ENCODE data around the gene ACER3.
"Not testable (repeated sequence)": the region's sequence is repeated elsewhere in the genome, so short reads cannot be mapped to it uniquely, and the experiment has no call there.

ACER3 gene

DNA sequence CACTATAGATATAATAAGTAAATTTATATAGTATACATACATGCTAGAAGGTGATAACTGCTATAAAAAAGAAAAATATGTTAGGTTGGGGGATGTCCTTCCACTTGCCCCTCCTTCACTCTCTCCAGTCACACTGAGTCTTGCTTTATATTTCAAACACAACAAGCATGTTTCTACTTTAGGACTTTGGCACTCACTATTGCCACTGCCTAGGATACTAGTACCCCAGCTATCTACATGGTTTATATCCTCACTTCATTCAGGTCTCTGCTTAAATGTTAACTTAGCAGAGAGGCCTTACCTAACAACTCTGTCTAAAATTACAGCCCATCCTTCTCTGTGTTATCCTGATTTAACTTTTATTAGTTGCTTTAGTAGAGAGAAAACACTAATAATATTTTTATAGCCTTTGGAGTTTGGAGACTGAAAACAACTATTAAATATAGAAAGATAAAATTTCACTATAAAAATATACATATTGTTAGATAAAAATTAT lies 134.4 kb downstream of the ACER3 start:
- DNase-seq (ENCODE audit: low spot score), result no peak

DNA sequence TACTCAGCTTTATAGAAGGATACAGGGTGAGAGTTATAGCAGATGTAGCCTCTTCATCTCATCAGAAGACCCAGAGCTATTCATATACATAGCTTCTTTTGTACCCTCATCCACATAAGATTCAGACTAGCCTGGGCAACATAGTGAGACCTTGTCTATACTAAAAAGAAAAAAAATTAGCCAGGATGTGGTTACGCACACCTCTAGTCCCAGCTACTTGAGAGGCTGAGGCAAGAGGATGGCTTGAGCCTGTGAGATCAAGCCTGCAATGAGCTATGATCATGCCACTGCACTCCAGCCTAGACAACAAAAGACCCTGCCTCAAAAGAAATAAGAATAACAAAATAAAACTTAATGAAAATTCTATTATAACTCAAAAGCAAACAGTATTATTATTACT lies 136.8 kb downstream of the ACER3 start:
- DNase-seq (ENCODE audit: low spot score), result no peak

DNA sequence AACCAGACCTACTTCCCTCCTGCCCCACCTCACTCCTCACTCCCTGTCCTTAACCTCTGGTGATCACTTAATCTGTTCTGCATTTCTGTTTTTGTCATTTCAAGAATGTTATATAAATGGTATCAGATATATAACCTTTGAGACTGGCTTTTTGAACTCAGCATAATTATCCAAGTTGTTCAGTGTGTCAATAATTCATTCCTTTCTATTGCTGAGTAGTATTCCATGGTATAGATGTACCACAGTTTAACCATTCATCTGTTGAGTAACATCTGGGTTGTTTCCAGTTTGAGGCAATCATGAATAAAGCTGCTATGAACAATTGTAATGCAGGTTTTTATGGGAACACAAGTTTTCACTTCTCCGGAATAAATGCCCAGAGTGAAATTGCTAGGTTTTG lies 138.9 kb downstream of the ACER3 start:
- DNase-seq (ENCODE audit: low spot score), result no peak

DNA sequence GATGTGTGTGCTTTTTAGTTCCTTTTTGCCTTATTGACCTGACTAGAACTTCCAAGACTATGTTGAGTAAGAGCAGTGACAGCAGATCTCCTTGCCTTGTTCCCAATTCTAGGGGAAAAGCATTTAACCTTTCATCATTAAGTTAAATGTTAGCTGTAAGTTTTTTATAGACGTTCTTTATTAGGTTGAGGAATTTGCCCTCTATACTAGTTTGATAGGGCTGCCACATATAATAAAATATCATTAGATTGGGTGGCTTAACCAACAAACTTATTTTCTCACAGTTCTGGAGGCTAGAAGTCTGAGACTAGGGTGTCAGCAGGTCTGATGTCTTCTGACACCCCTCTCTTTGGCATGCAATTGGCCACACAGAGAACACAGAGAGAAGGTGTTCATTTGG lies 140.9 kb downstream of the ACER3 start:
- no peak for DNase-seq (ENCODE audit: low spot score)

DNA sequence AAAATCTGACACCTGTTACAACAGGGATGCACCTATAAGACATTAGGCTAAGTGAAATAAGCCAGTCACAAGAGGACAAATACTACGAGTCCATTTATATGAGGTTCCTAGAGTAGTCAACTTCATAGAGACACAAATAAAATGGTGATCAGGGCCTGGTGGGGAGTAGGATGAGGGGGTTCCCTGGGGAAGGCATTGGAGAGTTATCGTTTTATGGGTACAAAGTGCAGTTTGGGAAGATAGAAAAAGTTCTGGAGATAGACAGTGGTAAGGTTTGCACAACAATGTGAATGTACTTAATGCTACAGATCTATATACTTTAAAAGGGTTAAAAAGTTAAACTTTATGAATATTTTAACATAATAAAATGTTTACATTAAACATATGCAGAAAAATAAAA lies 142.1 kb downstream of the ACER3 start:
- DNase-seq (ENCODE audit: low spot score), result no peak

DNA sequence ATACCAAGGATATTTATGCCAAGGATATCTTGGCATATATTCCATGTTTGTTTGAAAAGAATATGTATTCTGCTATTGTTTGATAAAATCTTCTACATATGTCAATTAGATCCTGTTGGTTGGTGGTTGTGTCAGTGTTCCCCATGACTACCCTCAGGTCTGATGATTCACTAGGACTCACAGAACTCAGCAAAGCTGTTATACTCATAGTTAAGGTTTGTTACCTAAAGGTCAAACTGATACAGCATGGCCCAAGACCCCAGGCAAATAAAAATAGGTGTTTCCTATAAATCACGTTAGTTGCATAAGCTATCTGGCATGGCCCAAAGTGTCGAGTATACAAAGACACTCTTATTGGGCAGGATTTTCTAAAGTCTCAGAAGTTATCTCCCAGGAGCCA lies 143.2 kb downstream of the ACER3 start:
- DNase-seq (ENCODE audit: low spot score), result no peak

DNA sequence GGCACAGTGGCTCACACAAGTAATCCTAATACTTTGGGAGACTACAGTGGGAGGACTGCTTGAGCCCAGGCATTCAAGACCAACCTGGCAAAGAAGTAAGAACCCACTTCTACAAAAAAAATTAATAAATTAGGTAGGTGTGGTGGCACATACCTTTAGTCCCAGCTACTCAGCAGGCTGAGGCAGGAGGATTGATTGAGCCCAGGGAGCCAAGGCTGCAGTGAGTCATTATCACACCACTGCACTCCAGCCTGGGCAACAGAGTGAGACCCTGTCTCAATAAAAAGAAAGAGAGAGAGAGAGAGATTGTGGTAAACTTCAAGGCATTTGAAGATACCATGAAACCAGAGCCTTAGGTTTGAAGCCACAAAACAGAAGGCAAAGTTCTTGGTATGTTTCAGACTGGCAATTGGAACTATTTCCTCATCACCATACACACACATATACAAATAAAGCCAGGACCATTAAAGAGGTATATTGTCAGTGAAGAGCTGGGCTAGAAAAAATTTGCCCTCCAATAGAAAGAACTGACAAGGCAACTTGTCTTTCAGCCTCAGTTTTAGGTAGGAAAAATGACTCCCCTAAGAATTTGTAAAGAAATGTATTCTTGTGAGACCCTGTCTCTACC lies 148.9 kb downstream of the ACER3 start:
- DNase-seq (ENCODE audit: low spot score), result no peak

DNA sequence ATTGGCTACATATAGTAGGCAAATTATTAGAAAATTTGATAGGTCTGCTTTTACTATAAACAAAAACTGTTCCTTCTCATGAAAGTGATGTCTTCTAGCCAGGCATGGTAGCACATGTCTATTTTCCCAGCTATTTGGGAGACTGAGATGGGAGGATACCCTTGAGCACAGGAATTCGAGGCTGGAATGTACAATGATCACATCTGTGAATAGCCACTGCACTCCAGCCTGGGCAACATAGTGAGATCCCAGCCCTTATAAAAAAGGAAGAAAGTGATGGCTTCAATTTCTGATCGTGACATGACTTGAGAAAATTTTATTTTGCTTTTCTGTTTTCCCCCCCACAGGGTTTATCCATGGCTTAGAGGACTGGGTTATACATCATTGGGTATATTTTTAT lies 154.0 kb downstream of the ACER3 start:
- no peak for DNase-seq (ENCODE audit: low spot score)

DNA sequence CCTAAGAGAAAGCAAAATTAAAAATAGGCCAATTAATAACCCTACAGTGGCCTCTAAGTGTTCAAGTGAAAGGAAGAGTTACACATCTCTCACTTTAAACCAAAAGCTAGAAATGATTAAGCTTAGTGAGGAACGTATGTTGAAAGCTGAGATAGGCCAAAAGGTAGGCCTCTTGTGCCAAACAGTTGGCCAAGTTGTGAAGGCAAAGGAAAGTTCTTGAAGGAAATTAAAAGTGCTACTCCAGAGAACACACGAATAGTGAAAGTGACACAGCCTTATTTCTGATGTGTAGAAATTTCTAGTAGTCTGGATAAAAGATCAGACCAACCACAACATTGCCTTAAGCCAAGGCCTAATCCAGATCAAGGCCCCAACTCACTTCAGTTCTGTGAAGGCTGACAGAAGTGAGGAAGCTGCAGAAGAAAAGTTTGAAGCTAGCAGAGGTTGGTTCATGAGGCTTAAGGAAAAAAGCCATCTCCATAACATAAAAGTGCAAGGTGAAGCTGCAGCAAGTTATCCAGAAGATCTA lies 157.7 kb downstream of the ACER3 start:
- DNase-seq (ENCODE audit: low spot score), result not testable (repeated sequence)

DNA sequence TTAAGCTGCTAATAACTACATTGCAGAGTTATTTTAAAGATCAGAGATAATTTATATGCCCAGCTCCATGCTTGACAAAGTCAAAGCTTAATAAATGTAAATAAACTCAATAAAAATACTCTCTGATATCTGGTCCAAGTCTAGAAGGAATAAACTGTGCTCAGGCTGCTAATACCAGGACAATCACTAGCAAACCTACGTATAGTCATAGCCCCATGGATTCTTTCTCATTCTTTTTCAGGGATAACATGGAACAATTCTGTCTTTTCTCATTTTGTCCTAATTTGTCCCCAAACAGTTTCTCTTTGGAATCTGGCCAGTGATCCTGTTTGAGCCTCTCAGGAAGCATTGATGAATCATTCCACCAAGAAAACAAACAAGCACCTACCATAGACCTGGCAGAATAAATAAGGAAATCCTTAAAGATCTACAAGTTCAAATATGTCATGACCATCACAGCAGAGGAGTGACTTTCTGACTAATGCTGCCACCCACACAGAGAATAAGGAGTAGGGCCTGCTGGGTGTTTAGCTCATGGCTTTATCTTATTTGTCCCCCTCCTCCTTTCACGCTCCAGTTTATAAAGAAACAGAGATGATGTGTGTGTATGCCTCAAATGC lies 159.4 kb downstream of the ACER3 start:
- no peak for DNase-seq (ENCODE audit: low spot score)

DNA sequence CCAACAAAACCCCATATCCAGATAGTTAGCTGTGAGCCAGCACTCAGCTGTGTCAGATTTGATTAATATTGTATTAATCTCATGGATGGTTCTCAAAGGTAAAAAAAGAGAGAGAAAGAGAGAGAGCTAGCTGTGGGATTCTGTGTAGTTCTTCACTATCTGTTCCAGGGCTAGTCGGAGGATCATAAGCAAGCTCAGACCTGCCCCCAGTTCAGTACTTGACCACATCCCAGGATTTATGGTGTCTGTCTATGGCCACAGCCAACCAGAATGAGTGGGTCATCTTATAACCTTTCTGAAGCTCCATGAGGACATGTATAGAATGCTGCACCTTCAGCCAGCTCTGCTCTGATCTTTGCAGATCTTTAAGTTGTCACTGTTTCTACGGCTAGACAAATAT lies 160.0 kb downstream of the ACER3 start:
- DNase-seq (ENCODE audit: low spot score), result no peak

DNA sequence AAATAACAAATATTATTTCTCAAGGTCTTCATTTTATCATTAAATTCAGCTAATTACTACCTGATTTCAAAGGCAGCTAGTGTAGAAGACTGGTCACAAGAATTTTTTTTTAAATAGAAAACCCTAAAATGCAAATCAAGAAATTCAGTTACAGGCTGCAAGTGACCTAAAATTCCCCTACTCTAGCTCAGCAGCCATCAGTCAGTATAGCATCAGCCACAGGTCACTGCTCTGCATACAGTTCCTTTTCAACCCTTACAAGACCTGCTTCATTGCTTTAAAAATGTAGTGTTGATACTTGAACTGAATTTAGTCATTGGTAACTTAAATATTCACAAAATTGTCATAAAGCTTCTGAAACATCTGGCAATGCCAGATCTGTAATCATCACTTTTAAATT lies 164.0 kb downstream of the ACER3 start:
- DNase-seq (ENCODE audit: low spot score), result no peak

DNA sequence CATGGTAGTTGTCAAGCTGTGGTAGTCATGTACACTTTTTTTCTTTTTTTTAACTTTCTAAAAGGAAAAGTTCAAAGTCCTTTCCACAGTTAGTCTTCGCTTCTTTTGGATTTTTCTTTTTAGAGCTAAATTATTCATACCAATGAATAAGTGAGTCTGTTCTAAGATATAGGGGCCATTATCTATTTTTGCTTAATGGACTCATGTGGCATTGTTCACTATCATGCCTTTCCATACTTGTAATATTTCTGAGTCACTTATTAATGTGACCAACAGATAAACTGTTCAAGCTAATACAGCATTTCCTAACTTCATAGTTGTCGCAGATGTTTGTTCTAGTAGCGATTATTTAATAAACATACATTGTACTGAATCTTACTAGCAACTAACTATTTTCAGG lies 165.5 kb downstream of the ACER3 start:
- no peak for DNase-seq (ENCODE audit: low spot score)

DNA sequence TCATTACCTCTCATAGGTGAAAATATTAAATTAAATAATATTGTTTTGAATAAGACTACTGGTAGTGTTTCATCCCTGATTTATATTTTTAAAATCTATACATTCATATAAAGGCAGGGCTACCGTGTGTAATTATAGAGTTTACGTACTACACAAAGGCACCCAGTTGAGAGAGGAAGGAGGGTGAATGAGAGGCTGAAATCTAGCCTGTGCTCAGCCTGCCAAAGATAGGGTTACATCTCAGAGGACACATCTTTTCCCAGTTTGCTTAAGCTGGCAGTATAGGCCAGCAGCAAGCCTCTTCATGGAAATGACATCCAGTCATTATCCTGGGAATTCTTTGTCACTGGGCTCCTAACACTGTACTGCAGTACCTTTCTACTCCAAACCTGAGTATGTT lies 166.0 kb downstream of the ACER3 start:
- no peak for DNase-seq (ENCODE audit: low spot score)

DNA sequence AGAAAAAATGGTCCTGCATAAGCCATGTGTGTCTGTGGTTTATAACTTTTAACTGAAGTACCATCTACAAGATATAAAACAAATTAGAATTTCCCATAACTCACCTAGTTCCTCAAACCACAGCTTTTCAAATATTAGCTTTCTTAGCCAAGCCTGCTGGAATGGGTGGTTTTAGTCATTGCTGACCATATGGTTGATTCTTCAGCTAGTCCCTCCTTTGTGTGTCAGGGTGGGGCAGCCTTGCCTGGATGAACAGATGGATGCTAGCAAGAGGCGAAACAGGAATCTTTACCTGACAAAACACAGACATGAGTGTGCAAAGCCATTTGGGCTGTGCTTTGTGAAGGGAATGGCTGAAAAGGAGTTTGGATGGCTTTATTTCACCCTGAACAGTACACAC lies 166.6 kb downstream of the ACER3 start:
- peak; percentile 17 for DNase-seq (ENCODE audit: low spot score)

DNA sequence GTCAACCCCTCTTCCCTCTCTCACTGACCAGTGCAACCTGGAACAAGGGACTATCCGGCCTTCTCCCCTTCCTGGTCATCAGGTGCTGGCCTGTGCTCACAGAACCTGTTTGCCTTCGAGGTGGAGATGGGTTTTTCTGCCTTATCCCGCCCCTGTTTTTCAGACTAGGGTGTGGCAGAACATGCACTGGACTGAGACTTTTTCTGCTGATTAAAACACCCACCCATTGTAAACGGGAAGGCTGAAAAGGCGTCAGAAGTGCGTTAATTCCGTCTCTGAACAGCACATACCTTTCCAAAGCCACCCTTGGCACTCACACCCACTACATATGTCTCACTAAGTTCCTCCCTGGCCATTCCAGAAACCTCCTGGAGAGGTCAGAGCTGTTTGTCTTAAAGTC lies 169.1 kb downstream of the ACER3 start:
- DNase-seq (ENCODE audit: low spot score), result no peak

DNA sequence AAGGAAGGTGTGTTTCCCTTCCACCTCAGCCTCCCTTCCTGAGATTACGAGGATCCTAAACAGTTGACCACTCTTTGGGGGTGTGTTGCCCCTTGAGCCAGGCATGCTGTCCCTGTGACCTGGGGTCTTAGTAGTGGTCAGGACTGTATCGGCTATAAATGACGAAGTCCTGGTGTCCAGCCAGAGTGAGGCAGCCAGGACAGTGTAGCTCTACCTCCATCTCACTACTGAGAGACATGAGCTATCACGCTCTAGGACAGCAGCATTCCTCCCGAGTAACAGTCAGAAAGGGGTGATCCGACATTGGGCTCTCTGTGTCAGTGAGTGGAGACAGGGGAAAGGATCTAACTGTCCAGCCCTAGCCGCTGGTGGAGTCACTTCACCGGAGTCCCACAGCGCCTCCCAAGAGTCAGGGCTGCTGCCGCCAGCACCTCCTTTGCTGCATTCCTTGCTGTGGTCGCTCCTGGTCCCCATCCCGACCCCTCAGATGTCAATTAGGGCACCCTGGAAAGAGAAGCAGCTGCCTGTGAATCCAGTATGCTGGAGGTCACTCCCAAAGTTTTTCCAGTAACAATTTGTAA lies 170.2 kb downstream of the ACER3 start:
- DNase-seq (ENCODE audit: low spot score), result no peak

DNA sequence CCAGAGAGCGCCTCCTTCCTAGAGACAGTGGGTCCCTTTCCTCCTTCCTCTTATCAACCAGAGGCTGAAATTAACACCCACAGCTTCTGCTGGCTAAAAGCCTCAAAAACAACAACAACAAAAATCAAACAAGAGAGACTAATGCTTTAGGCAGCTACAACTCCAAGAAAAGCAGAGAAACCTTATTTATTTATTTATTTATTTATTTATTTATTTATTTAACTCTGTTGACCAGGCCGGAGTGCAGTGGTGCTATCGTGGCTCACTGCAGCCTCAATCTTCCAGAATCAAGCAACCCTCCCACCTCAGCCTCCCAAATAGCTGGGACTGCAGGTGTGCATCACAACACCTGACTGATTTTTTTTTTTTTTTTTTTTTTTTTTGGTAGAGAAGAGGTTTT lies 170.9 kb downstream of the ACER3 start:
- no peak for DNase-seq (ENCODE audit: low spot score)

DNA sequence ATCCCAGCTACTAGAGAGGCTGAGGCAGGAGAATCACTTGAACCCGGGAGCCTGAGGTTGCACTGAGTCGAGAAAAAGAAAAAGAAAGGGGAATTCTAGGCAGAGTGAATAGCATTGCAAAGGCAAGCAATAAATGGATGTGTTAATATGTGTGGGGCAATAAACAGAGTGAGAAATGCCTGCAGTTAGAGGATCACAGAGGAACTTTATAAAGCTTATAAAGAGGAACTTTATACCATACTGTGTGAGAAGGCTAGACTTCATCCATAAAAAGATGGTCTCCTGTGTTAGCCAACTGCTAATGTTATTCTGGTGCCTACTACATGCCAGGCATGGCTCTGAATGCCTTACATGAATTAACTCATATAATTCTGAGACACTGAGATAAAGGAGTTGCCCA lies 174.3 kb downstream of the ACER3 start:
- no peak for DNase-seq (ENCODE audit: low spot score)

DNA sequence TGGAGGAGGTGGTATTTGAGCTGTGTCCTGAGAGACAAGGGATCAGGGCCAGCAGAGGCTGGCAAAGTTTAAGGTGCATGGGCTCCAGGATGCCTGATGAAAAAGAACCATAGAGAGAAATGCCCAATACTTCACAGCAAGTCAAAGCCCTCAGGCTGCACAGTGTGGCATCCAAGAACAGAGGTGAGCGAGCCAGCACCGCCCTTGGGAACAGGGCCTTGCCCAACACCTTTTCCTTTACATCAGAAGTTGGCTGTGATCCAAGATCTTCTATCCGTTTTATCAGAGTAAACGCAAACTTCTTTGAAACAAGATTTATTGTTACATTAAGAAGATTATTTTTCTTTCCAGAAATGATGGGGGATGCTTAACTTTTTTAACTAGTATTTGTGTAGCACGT lies 174.9 kb downstream of the ACER3 start:
- DNase-seq (ENCODE audit: low spot score), result no peak

DNA sequence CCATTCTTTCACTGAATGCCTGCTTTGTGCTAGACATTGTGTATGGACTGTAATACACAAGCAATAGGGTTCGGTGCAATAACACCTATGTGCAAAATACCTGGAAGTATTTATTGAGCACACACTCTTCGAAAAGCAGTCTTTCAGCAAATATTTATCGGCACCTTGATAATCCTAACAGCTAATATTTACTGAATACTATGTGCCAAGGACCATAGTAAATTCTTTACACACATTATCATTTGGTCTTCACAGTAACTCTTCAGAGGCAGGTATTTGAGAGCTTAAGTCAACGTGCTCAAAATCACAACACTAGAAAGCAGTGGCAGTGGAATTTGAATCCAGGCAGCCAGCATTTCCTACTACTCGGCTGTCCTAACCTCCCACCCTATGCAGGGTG lies 175.7 kb downstream of the ACER3 start:
- no peak for DNase-seq (ENCODE audit: low spot score)

DNA sequence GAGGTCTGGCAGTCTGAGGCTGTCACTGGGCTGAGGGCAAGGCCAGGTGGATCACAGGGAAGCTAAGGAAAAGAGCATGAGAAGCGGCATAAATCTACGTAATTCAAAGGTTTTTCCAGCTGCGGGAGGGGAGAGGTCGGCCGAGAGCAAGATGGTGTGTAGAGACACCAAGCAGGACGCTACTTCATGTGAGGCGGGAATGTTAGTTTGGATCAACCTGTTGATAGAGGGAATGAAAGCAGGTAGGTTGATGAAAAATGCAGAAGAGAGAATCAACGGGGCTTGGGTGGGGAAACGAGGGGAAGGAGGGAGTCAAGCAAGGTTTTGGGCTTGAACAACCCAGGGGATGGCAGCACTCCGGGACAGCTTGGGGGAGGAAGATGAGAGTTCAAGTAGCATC lies 176.3 kb downstream of the ACER3 start:
- DNase-seq (ENCODE audit: low spot score), result no peak

DNA sequence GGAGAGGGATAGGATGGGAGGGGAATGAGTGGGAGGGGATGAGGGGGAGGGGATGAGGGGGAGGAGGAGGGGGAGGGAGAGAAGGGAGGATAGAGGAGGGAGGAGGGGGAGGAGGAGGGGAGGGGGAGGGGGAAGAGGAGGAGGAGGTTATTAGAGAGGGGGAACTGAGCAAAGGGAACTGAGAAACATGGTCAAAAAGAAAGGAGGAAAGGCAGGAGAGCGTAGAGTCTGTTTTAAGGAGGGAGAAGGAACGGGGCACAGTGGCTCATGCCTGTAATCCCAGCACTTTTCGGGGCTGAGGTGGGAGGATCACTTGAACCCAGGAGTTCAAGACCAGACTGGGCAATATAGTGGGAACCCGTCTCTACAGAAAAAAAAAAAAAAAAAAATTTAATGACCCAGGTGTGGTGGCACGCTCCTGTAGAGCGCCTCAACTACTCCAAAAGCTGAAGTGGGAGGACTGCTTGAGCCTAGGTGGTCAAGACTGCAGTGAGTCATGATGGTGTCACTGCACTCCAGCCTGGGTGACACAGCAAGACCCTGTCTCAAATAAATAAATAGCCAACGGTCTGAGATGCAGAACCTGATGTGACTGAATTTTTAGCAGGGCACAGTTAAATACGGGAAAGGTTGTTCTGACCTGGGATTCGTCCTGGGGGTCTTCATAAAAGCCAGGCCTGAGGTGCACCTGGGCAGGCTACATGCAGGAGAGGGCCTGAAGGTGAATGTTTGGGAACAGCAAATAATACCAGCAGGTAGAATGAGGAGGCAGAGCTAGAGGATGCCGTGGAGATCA lies 177.5 kb downstream of the ACER3 start:
- DNase-seq (ENCODE audit: low spot score), result no peak

Data from GM03348 (cell line).